AG04449 (cell line): ENCODE results near the gene C11orf21.
"Not testable (repeated sequence)": the region's sequence is repeated elsewhere in the genome, so short reads cannot be mapped to it uniquely, and the experiment has no call there.

Experiments
- CTCF ChIA-PET: fragments of 350-600 bp; formaldehyde crosslinking; extraction: SDS; loops from one replicate; lab custom pipeline; 2021; ENCODE audit warnings: antibody characterized with exemption; lab: Yijun Ruan, JAX
- POLR2A ChIA-PET: fragments of 400-600, 350-600 bp; formaldehyde crosslinking; extraction: SDS; loops from one replicate; lab custom pipeline; 2020; ENCODE audit warnings: antibody characterized with exemption, inconsistent platforms; lab: Yijun Ruan, JAX
- DNase-seq: peaks from one replicate; pipeline ENCODE4 v3.0.0-alpha.2; 2010; ENCODE audit warnings: low read depth, low spot score
- H3K4me3 ChIP-seq: 2 replicates; pipeline ENCODE4 v1.5.1; 2011; ENCODE audit warnings: low read depth, mild to moderate bottlenecking, control low read depth, low read length
- TF ChIP-seq, protein P1 (sequence below): IDR thresholded peaks from one replicate; pipeline ENCODE4 v1.5.1; 2011; ENCODE audit warnings: mild to moderate bottlenecking, moderate library complexity, low read length, control low read depth, inconsistent platforms; ENCODE audit not compliant: insufficient read depth; ENCODE audit errors: missing control alignments

The C11orf21 gene

GRCh38 chr11:2343502-2343901 lies 41.8 kb upstream of the C11orf21 start:
- TF ChIP-seq, protein P1, sequence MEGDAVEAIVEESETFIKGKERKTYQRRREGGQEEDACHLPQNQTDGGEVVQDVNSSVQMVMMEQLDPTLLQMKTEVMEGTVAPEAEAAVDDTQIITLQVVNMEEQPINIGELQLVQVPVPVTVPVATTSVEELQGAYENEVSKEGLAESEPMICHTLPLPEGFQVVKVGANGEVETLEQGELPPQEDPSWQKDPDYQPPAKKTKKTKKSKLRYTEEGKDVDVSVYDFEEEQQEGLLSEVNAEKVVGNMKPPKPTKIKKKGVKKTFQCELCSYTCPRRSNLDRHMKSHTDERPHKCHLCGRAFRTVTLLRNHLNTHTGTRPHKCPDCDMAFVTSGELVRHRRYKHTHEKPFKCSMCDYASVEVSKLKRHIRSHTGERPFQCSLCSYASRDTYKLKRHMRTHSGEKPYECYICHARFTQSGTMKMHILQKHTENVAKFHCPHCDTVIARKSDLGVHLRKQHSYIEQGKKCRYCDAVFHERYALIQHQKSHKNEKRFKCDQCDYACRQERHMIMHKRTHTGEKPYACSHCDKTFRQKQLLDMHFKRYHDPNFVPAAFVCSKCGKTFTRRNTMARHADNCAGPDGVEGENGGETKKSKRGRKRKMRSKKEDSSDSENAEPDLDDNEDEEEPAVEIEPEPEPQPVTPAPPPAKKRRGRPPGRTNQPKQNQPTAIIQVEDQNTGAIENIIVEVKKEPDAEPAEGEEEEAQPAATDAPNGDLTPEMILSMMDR: no peak
- DNase-seq: no peak
- no peak overlapping the region for H3K4me3 ChIP-seq
- ChIA-PET CTCF (no interaction called here), POLR2A (no interaction called here)

DNA sequence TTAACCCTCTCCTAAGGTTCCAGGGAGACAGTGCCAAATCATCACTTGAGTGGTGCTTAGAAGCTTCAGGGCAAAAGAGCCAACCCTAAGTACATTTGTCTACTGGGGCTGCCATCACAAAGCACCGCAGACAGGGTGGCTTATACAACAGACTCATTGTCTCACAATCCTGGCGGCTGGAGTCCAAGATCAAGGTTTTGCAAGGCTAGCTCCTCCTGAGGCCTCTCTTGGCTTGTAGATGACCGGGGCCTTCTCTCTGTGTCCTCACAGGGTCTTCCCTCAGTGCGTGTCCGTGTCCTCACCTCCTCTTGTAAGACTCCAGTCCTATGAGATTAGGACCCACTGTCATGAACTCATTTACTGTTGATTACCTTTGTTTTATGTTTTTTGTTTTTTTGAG lies 41.3 kb upstream of the C11orf21 start:
- DNase-seq: no peak
- TF ChIP-seq, protein P1: no peak
- ChIA-PET CTCF (no interaction called here), POLR2A (interaction anchor here (0.5 kb wide), 1 partner anchor 541 kb away, joined by 3 read pairs; no protein-coding TSS in a partner anchor)
- no peak overlapping the region for H3K4me3 ChIP-seq

DNA sequence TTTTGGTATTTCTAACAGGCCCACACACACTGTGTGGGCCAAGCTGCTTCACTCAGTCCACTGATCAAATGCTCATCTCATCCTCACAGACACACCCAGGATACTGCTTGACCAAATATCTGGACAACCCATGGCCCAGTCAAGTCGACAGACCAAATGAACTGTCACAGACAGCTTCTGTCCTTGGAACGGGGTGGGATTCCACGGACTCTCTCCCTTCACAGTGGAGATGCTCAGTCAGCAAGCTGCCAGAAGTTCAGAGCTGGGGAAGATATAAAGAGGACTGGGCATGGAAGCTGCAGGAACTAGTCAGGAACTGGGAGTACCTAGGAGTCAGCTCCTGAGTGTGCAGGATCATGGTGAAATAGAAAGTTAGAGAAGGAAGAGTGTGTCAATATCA lies 40.8 kb upstream of the C11orf21 start:
- TF ChIP-seq, protein P1: no peak
- DNase-seq: no peak
- CTCF ChIA-PET: no interaction called here
- POLR2A ChIA-PET: interaction anchor here (0.5 kb wide), 1 partner anchor 542 kb away, joined by 3 read pairs; no protein-coding TSS in a partner anchor
- no peak overlapping the region for H3K4me3 ChIP-seq

- CTCF ChIA-PET, H3K4me3 ChIP-seq, DNase-seq, POLR2A ChIA-PET: not testable (repeated sequence)
Observed at GRCh38 chr11:2338760-2339159, 37.0 kb upstream of the C11orf21 start.

DNA sequence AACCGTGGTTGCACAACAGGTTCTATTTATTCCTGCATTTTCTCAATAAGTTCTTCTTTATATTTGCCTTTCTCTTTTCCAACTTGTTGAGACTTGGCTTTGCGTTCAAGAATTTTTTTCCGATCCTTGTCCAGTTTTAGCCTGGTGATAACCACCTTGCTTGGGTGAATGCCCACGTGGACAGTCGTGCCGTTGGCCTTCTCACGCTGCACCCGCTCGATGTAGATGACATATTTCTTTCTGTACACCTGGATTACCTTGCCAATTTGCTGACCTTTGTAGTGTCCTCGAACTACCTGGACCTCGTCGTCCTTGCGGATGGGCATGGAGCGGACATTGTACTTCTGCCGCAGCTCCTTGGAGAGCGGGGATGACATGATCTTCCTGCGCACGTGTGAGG lies 33.6 kb upstream of the C11orf21 start:
- CTCF ChIA-PET, POLR2A ChIA-PET, H3K4me3 ChIP-seq, DNase-seq: not testable (repeated sequence)

- POLR2A ChIA-PET, DNase-seq, CTCF ChIA-PET, H3K4me3 ChIP-seq: not testable (repeated sequence)
Observed at GRCh38 chr11:2333486-2334205, 31.9 kb upstream of the C11orf21 start.

DNA sequence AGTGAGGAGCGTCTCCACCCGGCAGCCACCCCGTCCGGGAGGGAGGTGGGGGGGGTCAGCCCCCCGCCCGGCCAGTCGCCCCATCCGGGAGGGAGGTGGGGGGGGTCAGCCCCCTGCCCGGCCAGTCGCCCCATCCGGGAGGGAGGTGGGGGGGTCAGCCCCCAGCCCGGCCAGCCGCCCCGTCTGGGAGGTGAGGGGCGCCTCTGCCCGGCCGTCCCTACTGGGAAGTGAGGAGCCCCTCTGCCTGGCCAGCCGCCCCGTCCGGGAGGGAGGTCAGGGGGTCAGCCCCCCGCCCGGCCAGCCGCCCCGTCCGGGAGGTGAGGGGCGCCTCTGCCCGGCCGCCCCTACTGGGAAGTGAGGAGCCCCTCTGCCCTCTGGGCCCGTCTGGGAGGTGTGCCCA lies 30.9 kb upstream of the C11orf21 start:
- POLR2A ChIA-PET, CTCF ChIA-PET, H3K4me3 ChIP-seq, DNase-seq: not testable (repeated sequence)

DNA sequence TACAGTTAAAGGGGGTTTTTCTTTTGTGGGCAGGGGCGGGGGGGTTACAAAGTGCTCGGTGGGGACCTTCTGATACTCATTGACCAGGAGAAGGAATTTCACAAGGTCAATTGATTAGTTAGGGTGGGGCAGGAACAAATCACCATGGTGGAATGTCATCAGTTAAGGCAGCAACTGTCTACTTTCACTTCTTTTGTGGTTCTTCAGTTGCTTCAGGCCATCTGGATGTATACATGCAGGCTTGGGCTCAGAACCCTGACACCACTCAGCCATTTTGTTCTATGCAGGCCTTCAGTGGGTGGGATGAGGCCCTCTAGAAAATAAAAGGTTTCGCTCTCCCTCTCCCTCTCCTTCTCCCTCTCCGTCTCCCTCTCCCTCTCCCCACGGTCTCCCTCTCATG lies 29.7 kb upstream of the C11orf21 start:
- no peak for DNase-seq
- ChIA-PET CTCF (no interaction called here), POLR2A (no interaction called here)
- TF ChIP-seq, protein P1: no peak
- H3K4me3 ChIP-seq: no peak overlapping the region
